ENCODE results near the gene PITPNM2. TPM values are rescaled to one million over a fixed set of nuclear protein-coding genes. Genes with fewer than 3 reads are reported as not detected.

Gene PITPNM2
- total RNA-seq, 1 experiment from 2014 or later, result 15.2 TPM

DNA sequence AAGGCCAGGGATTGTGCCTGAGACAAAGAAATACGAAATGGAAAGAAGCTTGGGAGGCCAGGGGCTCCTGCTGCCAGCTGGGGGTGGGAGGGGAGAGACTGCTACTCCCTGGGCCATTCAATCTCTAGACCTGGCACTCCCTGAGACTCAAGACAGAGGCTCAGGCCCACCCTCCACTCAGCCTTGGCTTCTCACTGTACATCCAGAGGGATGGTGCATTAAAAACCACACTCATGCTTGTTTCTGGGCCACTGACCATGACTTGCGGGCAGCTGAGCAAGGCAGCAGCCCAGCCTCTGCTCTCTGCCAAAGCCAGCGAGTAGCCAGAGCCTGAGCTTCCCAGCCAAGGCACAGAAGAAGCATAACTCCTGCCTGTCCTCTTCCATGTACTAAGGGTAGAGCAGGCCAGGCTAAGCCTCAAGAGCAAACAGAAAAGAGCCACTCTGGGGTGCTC is 41.5 kb downstream of the PITPNM2 start:
- RAD21 ChIA-PET (ENCODE audit: low non-redundant PET in 1 of 2, low total read pairs in 2 of 2, uncharacterized antibody in 2 of 2, unreplicated experiment in 2 of 2), result no interaction called here
- no peak for TF ChIP-seq POLR2AphosphoS5 (IDR thresholded peaks at IDR 0.05; ENCODE audit: low read depth, low read length)
- no peak for TF ChIP-seq FOSL1 (IDR thresholded peaks at IDR 0.05; ENCODE audit: low read depth)
- TF ChIP-seq RAD21 (IDR thresholded peaks at IDR 0.05; ENCODE audit: low read depth), result no peak
- no peak for TF ChIP-seq POLR2A (IDR thresholded peaks at IDR 0.05; ENCODE audit: borderline replicate concordance, extremely low read depth, insufficient read depth, insufficient read length)
- no peaks in the 10 kb centered on the region for H3K27me3 ChIP-seq (ENCODE audit: insufficient read depth, low read length)
- H3K79me2 ChIP-seq (ENCODE audit: insufficient read depth, low read length), result no peaks in the 10 kb centered on the region
- no peak overlapping the region for H3K4me3 ChIP-seq (replicated peaks in 1 of 2; ENCODE audit: low read depth in 1 of 2, low read length in 2 of 2)
- H3K9me3 ChIP-seq (ENCODE audit: control insufficient read depth in 1 of 2, insufficient read depth in 1 of 2, low read depth in 1 of 2, low read length in 2 of 2), result no peaks in the 10 kb centered on the region
- H3K36me3 ChIP-seq (ENCODE audit: control insufficient read depth in 1 of 2, insufficient read depth in 2 of 2, low read length in 2 of 2), result no peaks in the 10 kb centered on the region
- H4K20me1 ChIP-seq (ENCODE audit: insufficient read depth), result no peaks in the 10 kb centered on the region
- CTCF ChIA-PET, result no interaction called here
- H3K9ac ChIP-seq (ENCODE audit: low read length), result no peak overlapping the region
- no peak overlapping the region for H3K4me2 ChIP-seq (ENCODE audit: low read length)
- no peaks in the 10 kb centered on the region for H3K9me2 ChIP-seq (ENCODE audit: insufficient read depth)
- DNase-seq (ENCODE audit: low read depth, low spot score) (no peak), ATAC-seq (no peak)
- H3K4me1 ChIP-seq (ENCODE audit: control insufficient read depth in 1 of 2, insufficient read depth in 2 of 2, low read length in 2 of 2), result peaks cover 8 to 26% of the 10 kb centered on the region in 2 experiments
- H2AFZ ChIP-seq (ENCODE audit: low read depth, low read length, poor library complexity, severe bottlenecking), result no peak overlapping the region
- POLR2A ChIA-PET, result no interaction called here
- H3K27ac ChIP-seq (ENCODE audit: low read depth, low read length), result no peak overlapping the region
- BruUV-seq (replicated peaks), result TSS peak; percentile 37
- intact Hi-C loops (cut with micrococcal nuclease), result no loop called here

DNA sequence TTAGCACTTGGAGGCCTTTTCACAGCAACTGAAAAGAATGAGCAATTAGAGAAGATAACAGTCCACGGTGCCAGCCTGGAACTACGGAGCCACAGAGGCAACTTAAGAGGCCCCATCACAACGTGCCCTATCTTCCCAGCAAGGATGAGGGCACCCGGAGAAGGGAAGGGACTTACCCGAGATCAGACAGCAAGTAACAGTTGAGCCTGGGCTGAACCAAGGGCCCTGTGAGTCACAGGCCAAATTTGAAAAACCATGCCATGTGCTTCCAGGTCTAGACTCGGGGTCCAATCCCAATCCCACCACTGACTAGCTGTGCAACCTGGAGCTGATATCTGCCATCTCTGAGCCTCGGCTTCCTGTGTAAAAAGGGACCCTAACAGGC is 42.2 kb downstream of the PITPNM2 start:
- Histone ChIP-seq H3K79me2 (ENCODE audit: insufficient read depth, low read length) (no peaks in the 10 kb centered on the region), H3K9me2 (ENCODE audit: insufficient read depth) (no peaks in the 10 kb centered on the region), H3K4me2 (ENCODE audit: low read length) (no peak overlapping the region), H3K9me3 (ENCODE audit: control insufficient read depth in 1 of 2, insufficient read depth in 1 of 2, low read depth in 1 of 2, low read length in 2 of 2) (no peaks in the 10 kb centered on the region), H3K4me3 (replicated peaks in 1 of 2; ENCODE audit: low read depth in 1 of 2, low read length in 2 of 2) (no peak overlapping the region), H3K27ac (ENCODE audit: low read depth, low read length) (no peak overlapping the region), H3K27me3 (ENCODE audit: insufficient read depth, low read length) (no peaks in the 10 kb centered on the region), H3K36me3 (ENCODE audit: control insufficient read depth in 1 of 2, insufficient read depth in 2 of 2, low read length in 2 of 2) (no peaks in the 10 kb centered on the region), H3K4me1 (ENCODE audit: control insufficient read depth in 1 of 2, insufficient read depth in 2 of 2, low read length in 2 of 2) (peaks cover 8 to 26% of the 10 kb centered on the region in 2 experiments), H2AFZ (ENCODE audit: low read depth, low read length, poor library complexity, severe bottlenecking) (no peak overlapping the region), H4K20me1 (ENCODE audit: insufficient read depth) (no peaks in the 10 kb centered on the region), H3K9ac (ENCODE audit: low read length) (no peak overlapping the region)
- ChIA-PET CTCF (no interaction called here), RAD21 (ENCODE audit: low non-redundant PET in 1 of 2, low total read pairs in 2 of 2, uncharacterized antibody in 2 of 2, unreplicated experiment in 2 of 2) (no interaction called here), POLR2A (no interaction called here)
- no peak for DNase-seq (ENCODE audit: low read depth, low spot score)
- ATAC-seq, result no peak
- no TSS peak for BruUV-seq (replicated peaks)
- intact Hi-C loops (cut with micrococcal nuclease), result no loop called here
- TF ChIP-seq, protein P1, sequence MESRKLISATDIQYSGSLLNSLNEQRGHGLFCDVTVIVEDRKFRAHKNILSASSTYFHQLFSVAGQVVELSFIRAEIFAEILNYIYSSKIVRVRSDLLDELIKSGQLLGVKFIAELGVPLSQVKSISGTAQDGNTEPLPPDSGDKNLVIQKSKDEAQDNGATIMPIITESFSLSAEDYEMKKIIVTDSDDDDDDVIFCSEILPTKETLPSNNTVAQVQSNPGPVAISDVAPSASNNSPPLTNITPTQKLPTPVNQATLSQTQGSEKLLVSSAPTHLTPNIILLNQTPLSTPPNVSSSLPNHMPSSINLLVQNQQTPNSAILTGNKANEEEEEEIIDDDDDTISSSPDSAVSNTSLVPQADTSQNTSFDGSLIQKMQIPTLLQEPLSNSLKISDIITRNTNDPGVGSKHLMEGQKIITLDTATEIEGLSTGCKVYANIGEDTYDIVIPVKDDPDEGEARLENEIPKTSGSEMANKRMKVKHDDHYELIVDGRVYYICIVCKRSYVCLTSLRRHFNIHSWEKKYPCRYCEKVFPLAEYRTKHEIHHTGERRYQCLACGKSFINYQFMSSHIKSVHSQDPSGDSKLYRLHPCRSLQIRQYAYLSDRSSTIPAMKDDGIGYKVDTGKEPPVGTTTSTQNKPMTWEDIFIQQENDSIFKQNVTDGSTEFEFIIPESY (IDR thresholded peaks at IDR 0.05; ENCODE audit: extremely low read depth, insufficient replicate concordance, low read length), result no peak
- TF ChIP-seq EZH2 (IDR thresholded peaks at IDR 0.05), result no peak
- TF ChIP-seq, protein P2, sequence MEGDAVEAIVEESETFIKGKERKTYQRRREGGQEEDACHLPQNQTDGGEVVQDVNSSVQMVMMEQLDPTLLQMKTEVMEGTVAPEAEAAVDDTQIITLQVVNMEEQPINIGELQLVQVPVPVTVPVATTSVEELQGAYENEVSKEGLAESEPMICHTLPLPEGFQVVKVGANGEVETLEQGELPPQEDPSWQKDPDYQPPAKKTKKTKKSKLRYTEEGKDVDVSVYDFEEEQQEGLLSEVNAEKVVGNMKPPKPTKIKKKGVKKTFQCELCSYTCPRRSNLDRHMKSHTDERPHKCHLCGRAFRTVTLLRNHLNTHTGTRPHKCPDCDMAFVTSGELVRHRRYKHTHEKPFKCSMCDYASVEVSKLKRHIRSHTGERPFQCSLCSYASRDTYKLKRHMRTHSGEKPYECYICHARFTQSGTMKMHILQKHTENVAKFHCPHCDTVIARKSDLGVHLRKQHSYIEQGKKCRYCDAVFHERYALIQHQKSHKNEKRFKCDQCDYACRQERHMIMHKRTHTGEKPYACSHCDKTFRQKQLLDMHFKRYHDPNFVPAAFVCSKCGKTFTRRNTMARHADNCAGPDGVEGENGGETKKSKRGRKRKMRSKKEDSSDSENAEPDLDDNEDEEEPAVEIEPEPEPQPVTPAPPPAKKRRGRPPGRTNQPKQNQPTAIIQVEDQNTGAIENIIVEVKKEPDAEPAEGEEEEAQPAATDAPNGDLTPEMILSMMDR (IDR thresholded peaks at IDR 0.05 in 2 of 3, conservative IDR thresholded peaks at IDR 0.05 in 1 of 3; ENCODE audit: borderline replicate concordance in 1 of 3, insufficient read depth in 1 of 3, low read depth in 2 of 3, low read length in 2 of 3), result no peak
- TF ChIP-seq, protein P3, sequence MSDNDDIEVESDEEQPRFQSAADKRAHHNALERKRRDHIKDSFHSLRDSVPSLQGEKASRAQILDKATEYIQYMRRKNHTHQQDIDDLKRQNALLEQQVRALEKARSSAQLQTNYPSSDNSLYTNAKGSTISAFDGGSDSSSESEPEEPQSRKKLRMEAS (IDR thresholded peaks at IDR 0.05), result no peak
- no peak for TF ChIP-seq ELF1 (IDR thresholded peaks at IDR 0.05; ENCODE audit: borderline replicate concordance, low read depth)
- TF ChIP-seq YY1 (IDR thresholded peaks at IDR 0.05; ENCODE audit: extremely low read depth, insufficient replicate concordance, low read depth, low read length), result no peak
- TF ChIP-seq TCF7L2 (IDR thresholded peaks at IDR 0.05; ENCODE audit: borderline replicate concordance, extremely low read depth, insufficient read depth, insufficient read length), result no peak
- no peak for TF ChIP-seq POLR2A (IDR thresholded peaks at IDR 0.05; ENCODE audit: borderline replicate concordance, extremely low read depth, insufficient read depth, insufficient read length)
- TF ChIP-seq, protein P4, sequence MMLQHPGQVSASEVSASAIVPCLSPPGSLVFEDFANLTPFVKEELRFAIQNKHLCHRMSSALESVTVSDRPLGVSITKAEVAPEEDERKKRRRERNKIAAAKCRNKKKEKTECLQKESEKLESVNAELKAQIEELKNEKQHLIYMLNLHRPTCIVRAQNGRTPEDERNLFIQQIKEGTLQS (IDR thresholded peaks at IDR 0.05), result no peak
- TF ChIP-seq FOSL1 (IDR thresholded peaks at IDR 0.05; ENCODE audit: low read depth), result no peak
- no peak for TF ChIP-seq SIN3A (IDR thresholded peaks at IDR 0.05; ENCODE audit: low read depth)
- TF ChIP-seq JUND (IDR thresholded peaks at IDR 0.05), result no peak

All from HCT116 (cell line).